Prostate gland (tissue), 2 donors: ENCODE data around the gene IGFBP2. TPM values are rescaled to one million over a fixed set of nuclear protein-coding genes. Genes with fewer than 3 reads are reported as not detected.

Experiments used
- DNase-seq: peaks from one replicate; pipeline ENCODE4 v3.0.0-alpha.2; 2019; ENCODE audit warnings: low spot score
- H3K27ac ChIP-seq, 2 donors: fragments of 200-600 bp; sonication (generic); 2 replicates each; pipeline ENCODE4 v1.5.1; 2017 to 2019
- H3K27me3 ChIP-seq: fragments of 200-600 bp; sonication (generic); replicated peaks from 2 replicates; pipeline ENCODE4 v1.5.1; 2019; ENCODE audit not compliant: insufficient read depth
- H3K36me3 ChIP-seq, 2 donors: fragments of 200-600 bp; sonication (generic); 1 replicate in 1 of 2; 2 replicates in 1 of 2; pipeline versions ENCODE4 v1.5.1 to v1.8.1; 2017 to 2019
- H3K4me1 ChIP-seq: fragments of 200-600 bp; sonication (generic); replicated peaks from 2 replicates; pipeline ENCODE4 v1.5.1; 2019
- H3K4me3 ChIP-seq, 2 donors: fragments of 200-600 bp; sonication (generic); 2 replicates each; pipeline ENCODE4 v1.5.1; 2017 to 2019
- H3K9me3 ChIP-seq: fragments of 200-600 bp; sonication (generic); 2 replicates; pipeline ENCODE4 v1.5.1; 2017
- CTCF ChIP-seq, 4 experiments: fragments of 200-600 bp in 2 of 4; fragments of 450-650 bp in 2 of 4; sonication (generic) in 2 of 4; IDR thresholded peaks; 1 replicate in 3 of 4; 2 replicates in 1 of 4; pipeline ENCODE4 v1.5.1; 2016 to 2019; ENCODE audit warnings: antibody characterized with exemption in 4 of 4, mild to moderate bottlenecking in 2 of 4, moderate library complexity in 2 of 4
- POLR2A ChIP-seq: fragments of 450-650 bp; IDR thresholded peaks from one replicate; pipeline ENCODE4 v1.6.1; 2016; ENCODE audit warnings: antibody characterized with exemption, mild to moderate bottlenecking
- POLR2AphosphoS5 ChIP-seq: sonication (generic); formaldehyde crosslinking; IDR thresholded peaks from one replicate; pipeline ENCODE4 v1.6.1; 2017; ENCODE audit warnings: antibody characterized with exemption
- WGBS: methylation state at CpG from one replicate; pipeline ENCODE4 v1.1.5; 2018; 5-methylcytosine and 5-hydroxymethylcytosine counted together
- intact Hi-C: fragments of 100-400 bp; cut with DNase I; formaldehyde crosslinking; loops from one replicate; pipeline ENCODE4 v1.14.2; 2022
- total RNA-seq, 2 donors: library from RNA; depleted of rRNA; stranded (reverse); fragments of >200 nt; gene quantifications; one replicate each; pipeline ENCODE4 v1.1.0, GENCODE V29; 2016

The IGFBP2 gene
- total RNA-seq, 2 donors from 2014 or later, result 152 to 250 TPM

- WGBS, result 60% methylated on average over 12 of the region's 12 CpGs
- no peak overlapping the region for H3K4me3 ChIP-seq
- intact Hi-C loops, result no loop called here
- H3K4me1 ChIP-seq, result peaks cover 18% of the 10 kb centered on the region
- no peak for DNase-seq
- H3K36me3 ChIP-seq, result no peaks in the 10 kb centered on the region
- peak overlapping the region in 1 of 2 donors; percentile 79 for H3K27ac ChIP-seq
- no peak for TF ChIP-seq POLR2AphosphoS5
- TF ChIP-seq POLR2A, result no peak
- TF ChIP-seq CTCF (IDR thresholded peaks at IDR 0.05), result no peak
- H3K27me3 ChIP-seq, result no peaks in the 10 kb centered on the region
- no peaks in the 10 kb centered on the region for H3K9me3 ChIP-seq
Observed at GRCh38 chr2:216619411-216620393, 13.5 kb upstream of the IGFBP2 start.

GRCh38 chr2:216620786-216621185, 12.4 kb upstream of the IGFBP2 start:
- intact Hi-C loops, result no loop called here
- Histone ChIP-seq H3K27me3 (no peaks in the 10 kb centered on the region), H3K4me3 (no peak overlapping the region), H3K36me3 (no peaks in the 10 kb centered on the region), H3K4me1 (peaks cover 18% of the 10 kb centered on the region), H3K27ac (peak overlapping the region; percentile 63 to 79), H3K9me3 (no peaks in the 10 kb centered on the region)
- WGBS, result 15% methylated on average over 12 of the region's 12 CpGs
- DNase-seq, result no peak
- TF ChIP-seq POLR2AphosphoS5 (no peak), POLR2A (no peak), CTCF (IDR thresholded peaks at IDR 0.05) (no peak)

DNA sequence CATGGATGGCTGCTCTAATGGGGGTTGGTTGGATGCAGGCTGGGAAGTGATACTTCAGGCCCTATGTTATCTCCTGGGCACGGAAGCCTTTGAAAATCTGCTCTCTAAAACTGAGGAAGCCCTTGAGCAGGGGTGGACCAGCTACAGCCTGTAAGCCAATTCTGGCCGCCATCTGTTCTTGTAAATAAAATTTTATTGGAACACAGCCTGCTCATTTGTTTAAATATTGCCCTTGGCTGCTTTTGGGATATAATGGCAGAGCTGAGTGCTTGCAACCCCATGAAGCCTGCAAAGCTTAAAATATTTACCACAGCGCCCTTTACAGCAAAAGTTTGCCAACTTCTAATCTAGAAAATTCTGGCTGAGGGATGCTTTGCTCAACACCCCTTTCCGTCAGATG, 11.9 kb upstream of the IGFBP2 start:
- Histone ChIP-seq H3K27ac (peak overlapping the region; percentile 63 to 79), H3K9me3 (no peaks in the 10 kb centered on the region)
- TF ChIP-seq POLR2A, result no peak
- TF ChIP-seq POLR2AphosphoS5, result peak; percentile 82
- no peak for TF ChIP-seq CTCF (IDR thresholded peaks at IDR 0.05)

DNA sequence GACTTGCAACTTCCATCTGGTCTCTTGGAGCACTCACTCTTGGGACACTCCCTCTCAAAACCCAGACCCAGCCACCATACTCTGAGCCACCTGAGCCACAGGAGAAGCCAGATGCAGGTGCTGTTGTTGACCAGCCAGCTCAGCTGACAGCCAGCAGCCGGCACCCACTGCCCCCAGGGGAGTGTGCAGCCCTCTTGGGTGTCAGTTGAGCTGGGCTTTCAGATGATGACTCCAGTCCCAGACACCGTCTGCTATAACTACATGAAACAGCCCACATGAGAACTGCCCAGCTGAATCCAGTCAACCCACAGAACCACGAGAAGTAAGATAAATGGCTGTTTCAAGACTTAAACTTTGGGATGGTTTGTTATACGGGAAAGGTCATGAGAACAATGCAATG, 10.7 kb upstream of the IGFBP2 start:
- Histone ChIP-seq H3K9me3 (no peaks in the 10 kb centered on the region), H3K4me3 (no peak overlapping the region), H3K27me3 (no peaks in the 10 kb centered on the region), H3K27ac (no peak overlapping the region), H3K4me1 (peaks cover 18% of the 10 kb centered on the region), H3K36me3 (no peaks in the 10 kb centered on the region)
- intact Hi-C loops, result no loop called here
- no peak for DNase-seq
- WGBS, result 80% methylated on average over 4 of the region's 4 CpGs
- TF ChIP-seq CTCF (IDR thresholded peaks at IDR 0.05) (no peak), POLR2AphosphoS5 (no peak), POLR2A (no peak)

More for the DNA sequence above, 11.9 kb upstream of the IGFBP2 start:
- Histone ChIP-seq H3K36me3 (no peaks in the 10 kb centered on the region), H3K4me3 (no peak overlapping the region), H3K4me1 (peaks cover 18% of the 10 kb centered on the region), H3K27me3 (no peaks in the 10 kb centered on the region)
- 20% methylated on average over 4 of the region's 4 CpGs for WGBS
- intact Hi-C loops, result no loop called here
- DNase-seq, result peak; percentile 74

DNA sequence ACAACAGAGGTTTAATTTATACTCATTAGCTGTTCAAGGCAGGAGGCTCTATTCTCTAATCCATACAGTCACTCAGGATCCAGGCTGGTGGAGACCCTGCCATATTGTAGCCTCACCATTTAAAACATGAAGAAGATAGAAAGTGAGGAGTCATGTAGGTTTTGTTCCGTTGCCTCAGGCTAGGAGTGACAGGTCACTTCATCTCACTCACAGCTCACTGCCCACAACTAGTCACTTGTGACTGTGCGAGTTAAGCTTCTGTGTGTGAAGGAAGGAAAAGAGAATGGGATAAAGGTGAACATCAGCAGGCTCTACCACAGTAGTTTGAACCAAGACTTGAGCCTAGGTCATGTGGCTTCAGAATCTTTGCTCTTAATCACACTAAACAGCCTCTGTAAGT, 9.0 kb upstream of the IGFBP2 start:
- no peak for TF ChIP-seq POLR2A
- no peak for TF ChIP-seq CTCF (IDR thresholded peaks at IDR 0.05)
- no peak for TF ChIP-seq POLR2AphosphoS5
- no peak overlapping the region for H3K4me3 ChIP-seq
- DNase-seq, result no peak
- no peak overlapping the region for H3K27ac ChIP-seq
- no peaks in the 10 kb centered on the region for H3K27me3 ChIP-seq
- 94% methylated on average over 2 of the region's 2 CpGs for WGBS
- H3K9me3 ChIP-seq, result no peaks in the 10 kb centered on the region
- no peaks in the 10 kb centered on the region for H3K36me3 ChIP-seq
- peaks cover 18% of the 10 kb centered on the region for H3K4me1 ChIP-seq
- intact Hi-C loops, result no loop called here
